ENCODE data around the gene VANGL2.

Gene VANGL2

DNA sequence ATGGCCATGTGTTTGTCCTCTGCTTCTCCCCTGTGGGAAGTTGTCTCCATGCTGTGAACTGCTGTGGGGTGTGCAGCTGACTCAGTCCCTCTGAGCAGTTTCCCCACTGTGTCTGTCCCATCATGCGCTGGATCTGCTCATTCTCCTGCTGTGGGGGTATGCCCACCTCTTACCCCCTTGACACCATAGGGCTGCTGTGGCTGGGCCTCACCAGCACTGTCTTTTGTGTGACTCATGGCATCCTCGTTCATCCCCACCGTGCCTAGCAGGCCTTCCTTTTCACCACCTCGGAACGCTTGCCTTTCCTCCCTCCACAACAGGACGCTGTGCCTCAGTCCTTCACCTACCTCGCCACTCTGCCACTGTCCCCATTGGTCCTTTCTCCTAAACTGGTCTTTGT, 27.3 kb downstream of the VANGL2 start:
- Histone ChIP-seq H3K9me3 (ENCODE audit: control insufficient read depth, low read length) (no peaks in the 10 kb centered on the region), H3K27me3 (replicated peaks; ENCODE audit: control insufficient read depth, insufficient read depth, low read length, poor library complexity, severe bottlenecking) (no peaks in the 10 kb centered on the region), H3K4me1 (ENCODE audit: control insufficient read depth, insufficient read depth, low read length, poor library complexity, severe bottlenecking) (peaks cover 35% of the 10 kb centered on the region), H3K36me3 (ENCODE audit: control insufficient read depth, insufficient read depth, low read length) (no peaks in the 10 kb centered on the region), H3K27ac (ENCODE audit: insufficient read depth, low read length, poor library complexity, severe bottlenecking) (peak overlapping the region; percentile 19), H3K4me3 (ENCODE audit: insufficient read depth, low read depth, low read length, poor library complexity, severe bottlenecking) (no peak overlapping the region)
- DNase-seq: no peak

DNA sequence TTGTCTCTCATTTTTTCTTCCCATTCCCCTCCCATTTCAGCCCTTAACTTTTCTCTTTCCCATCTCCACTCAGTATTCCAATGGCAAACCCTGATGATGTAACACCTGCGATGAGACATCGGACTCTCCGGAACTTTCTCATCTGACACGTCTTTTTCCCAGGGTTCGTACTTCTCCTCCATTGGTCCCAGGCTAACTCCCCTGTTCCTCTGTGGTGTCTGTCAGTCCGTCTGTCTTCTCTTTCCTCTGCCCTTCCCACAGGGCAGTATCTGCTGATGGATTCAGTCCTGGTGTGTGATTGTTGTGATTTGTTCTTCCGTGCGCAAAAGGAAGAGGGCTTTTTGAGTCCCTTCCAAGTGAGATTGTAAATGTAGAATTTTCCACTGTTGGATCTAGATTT, 27.7 kb downstream of the VANGL2 start:
- Histone ChIP-seq H3K4me1 (ENCODE audit: control insufficient read depth, insufficient read depth, low read length, poor library complexity, severe bottlenecking) (peaks cover 35% of the 10 kb centered on the region), H3K9me3 (ENCODE audit: control insufficient read depth, low read length) (no peaks in the 10 kb centered on the region), H3K27ac (ENCODE audit: insufficient read depth, low read length, poor library complexity, severe bottlenecking) (peak overlapping the region; percentile 19), H3K4me3 (ENCODE audit: insufficient read depth, low read depth, low read length, poor library complexity, severe bottlenecking) (no peak overlapping the region), H3K27me3 (replicated peaks; ENCODE audit: control insufficient read depth, insufficient read depth, low read length, poor library complexity, severe bottlenecking) (no peaks in the 10 kb centered on the region), H3K36me3 (ENCODE audit: control insufficient read depth, insufficient read depth, low read length) (no peaks in the 10 kb centered on the region)
- no peak for DNase-seq

DNA sequence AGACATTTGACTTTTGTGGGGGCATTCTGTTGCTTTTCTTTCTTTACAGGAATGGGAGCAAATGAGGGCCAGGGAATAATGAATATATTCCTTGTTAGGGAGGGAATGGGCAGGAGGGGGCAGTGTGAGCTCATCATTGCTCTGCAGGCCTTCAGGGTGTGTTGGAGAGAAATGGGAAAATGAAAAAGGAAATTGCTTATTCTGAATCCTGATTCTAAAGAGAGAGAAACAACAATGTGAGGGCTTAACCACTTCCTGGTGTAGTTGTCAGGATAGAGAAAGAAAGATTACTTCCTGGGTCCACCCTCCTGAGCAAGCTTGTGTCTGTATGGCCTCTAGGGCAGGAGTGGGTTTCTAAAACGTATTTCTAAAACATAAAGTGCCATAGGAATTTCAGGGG, 28.3 kb downstream of the VANGL2 start:
- Histone ChIP-seq H3K27ac (ENCODE audit: insufficient read depth, low read length, poor library complexity, severe bottlenecking) (peak overlapping the region; percentile 58), H3K36me3 (ENCODE audit: control insufficient read depth, insufficient read depth, low read length) (no peaks in the 10 kb centered on the region), H3K4me1 (ENCODE audit: control insufficient read depth, insufficient read depth, low read length, poor library complexity, severe bottlenecking) (peaks cover 35% of the 10 kb centered on the region), H3K9me3 (ENCODE audit: control insufficient read depth, low read length) (no peaks in the 10 kb centered on the region), H3K27me3 (replicated peaks; ENCODE audit: control insufficient read depth, insufficient read depth, low read length, poor library complexity, severe bottlenecking) (no peaks in the 10 kb centered on the region), H3K4me3 (ENCODE audit: insufficient read depth, low read depth, low read length, poor library complexity, severe bottlenecking) (peak overlapping the region; percentile 11)
- peak in 1 of 3 donors; percentile 26 for DNase-seq

DNA sequence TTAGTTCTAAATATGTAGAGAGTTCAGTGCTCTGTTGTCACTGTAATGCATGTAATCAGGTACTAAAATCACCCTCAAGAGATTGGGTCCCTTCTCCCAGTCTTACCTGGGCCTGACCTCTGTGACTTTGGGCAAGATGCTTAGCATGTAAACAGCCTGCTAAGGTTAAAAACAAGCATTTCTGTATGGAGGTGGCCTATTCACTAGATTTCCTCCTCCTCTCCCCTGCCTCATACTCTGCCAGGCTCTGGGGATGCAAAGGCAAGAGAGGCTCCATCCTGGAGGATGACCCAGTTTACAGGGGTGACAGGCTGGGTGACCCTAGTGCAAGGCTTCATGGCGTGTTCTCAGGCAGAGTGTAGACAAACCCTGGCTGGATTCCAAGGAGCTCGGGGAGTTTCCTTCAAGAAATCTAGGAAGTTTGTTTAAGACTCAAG, 28.8 kb downstream of the VANGL2 start:
- Histone ChIP-seq H3K36me3 (ENCODE audit: control insufficient read depth, insufficient read depth, low read length) (no peaks in the 10 kb centered on the region), H3K9me3 (ENCODE audit: control insufficient read depth, low read length) (no peaks in the 10 kb centered on the region), H3K4me3 (ENCODE audit: insufficient read depth, low read depth, low read length, poor library complexity, severe bottlenecking) (peak overlapping the region; percentile 11), H3K27me3 (replicated peaks; ENCODE audit: control insufficient read depth, insufficient read depth, low read length, poor library complexity, severe bottlenecking) (no peaks in the 10 kb centered on the region), H3K4me1 (ENCODE audit: control insufficient read depth, insufficient read depth, low read length, poor library complexity, severe bottlenecking) (peaks cover 35% of the 10 kb centered on the region), H3K27ac (ENCODE audit: insufficient read depth, low read length, poor library complexity, severe bottlenecking) (peak overlapping the region; percentile 58)
- no peak for DNase-seq

DNA sequence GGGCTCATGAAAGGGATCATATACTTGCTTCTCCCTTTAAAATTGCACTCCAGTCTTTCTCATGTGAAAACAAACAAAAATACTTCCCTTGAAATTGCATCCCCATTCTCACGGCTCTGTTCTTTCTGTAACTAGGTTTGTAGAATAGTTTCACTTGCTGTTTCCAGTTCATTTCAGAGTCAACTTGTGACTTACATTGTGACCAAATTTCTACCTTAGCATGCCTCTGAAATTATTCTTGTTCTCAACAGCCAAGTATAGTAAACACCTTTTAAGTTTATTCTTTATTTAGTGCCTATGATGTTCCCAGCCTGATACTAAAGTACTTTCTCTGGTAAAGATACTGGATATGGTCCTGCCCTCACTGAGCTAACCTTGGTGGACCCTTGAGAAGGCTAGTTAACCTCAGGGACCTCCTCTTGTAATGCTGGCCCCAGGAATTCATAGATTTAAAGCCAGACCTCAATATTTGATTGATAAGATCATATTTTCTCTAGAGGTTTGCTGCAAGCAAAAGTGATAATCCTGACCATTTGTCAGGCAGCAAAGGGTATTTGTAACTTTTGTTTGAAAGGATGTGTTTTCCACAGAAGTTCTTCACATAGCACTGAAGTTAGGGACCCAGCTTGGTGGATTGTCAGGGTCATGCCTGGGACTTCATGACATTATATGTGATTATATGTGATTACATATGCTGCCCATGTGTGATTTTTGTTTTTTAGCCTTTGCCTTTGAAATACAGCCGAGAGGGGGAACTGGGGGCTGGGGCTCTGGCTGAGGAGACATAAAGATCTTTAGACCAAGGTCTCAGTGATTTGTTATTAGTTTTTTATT, 29.6 kb downstream of the VANGL2 start:
- H3K9me3 ChIP-seq (ENCODE audit: control insufficient read depth, low read length): no peaks in the 10 kb centered on the region
- H3K4me1 ChIP-seq (ENCODE audit: control insufficient read depth, insufficient read depth, low read length, poor library complexity, severe bottlenecking): peaks cover 35% of the 10 kb centered on the region
- no peak overlapping the region for H3K4me3 ChIP-seq (ENCODE audit: insufficient read depth, low read depth, low read length, poor library complexity, severe bottlenecking)
- no peaks in the 10 kb centered on the region for H3K36me3 ChIP-seq (ENCODE audit: control insufficient read depth, insufficient read depth, low read length)
- DNase-seq: no peak
- peak overlapping the region; percentile 58 for H3K27ac ChIP-seq (ENCODE audit: insufficient read depth, low read length, poor library complexity, severe bottlenecking)
- no peaks in the 10 kb centered on the region for H3K27me3 ChIP-seq (replicated peaks; ENCODE audit: control insufficient read depth, insufficient read depth, low read length, poor library complexity, severe bottlenecking)

DNA sequence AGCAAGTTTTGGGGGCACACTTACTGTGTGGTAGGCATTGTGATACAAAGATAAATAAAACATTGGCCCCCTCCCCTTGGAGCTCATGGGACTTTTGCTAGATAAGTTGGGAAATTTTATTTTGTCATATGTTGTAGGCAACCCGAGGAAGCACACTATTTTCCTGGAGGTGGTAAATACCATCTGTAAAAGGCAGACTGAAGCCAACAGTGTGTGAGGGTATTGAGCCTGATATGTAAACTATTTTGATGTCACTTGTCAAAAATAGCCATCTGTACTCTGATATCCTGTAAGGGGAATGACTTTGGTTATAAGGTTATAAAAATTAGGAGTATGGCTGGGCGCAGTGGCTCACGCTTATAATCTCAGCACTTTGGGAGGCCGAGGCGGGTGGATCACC, 30.6 kb downstream of the VANGL2 start:
- Histone ChIP-seq H3K36me3 (ENCODE audit: control insufficient read depth, insufficient read depth, low read length) (no peaks in the 10 kb centered on the region), H3K4me3 (ENCODE audit: insufficient read depth, low read depth, low read length, poor library complexity, severe bottlenecking) (no peak overlapping the region), H3K4me1 (ENCODE audit: control insufficient read depth, insufficient read depth, low read length, poor library complexity, severe bottlenecking) (peaks cover 35% of the 10 kb centered on the region), H3K27ac (ENCODE audit: insufficient read depth, low read length, poor library complexity, severe bottlenecking) (no peak overlapping the region), H3K9me3 (ENCODE audit: control insufficient read depth, low read length) (no peaks in the 10 kb centered on the region), H3K27me3 (replicated peaks; ENCODE audit: control insufficient read depth, insufficient read depth, low read length, poor library complexity, severe bottlenecking) (no peaks in the 10 kb centered on the region)
- no peak for DNase-seq

DNA sequence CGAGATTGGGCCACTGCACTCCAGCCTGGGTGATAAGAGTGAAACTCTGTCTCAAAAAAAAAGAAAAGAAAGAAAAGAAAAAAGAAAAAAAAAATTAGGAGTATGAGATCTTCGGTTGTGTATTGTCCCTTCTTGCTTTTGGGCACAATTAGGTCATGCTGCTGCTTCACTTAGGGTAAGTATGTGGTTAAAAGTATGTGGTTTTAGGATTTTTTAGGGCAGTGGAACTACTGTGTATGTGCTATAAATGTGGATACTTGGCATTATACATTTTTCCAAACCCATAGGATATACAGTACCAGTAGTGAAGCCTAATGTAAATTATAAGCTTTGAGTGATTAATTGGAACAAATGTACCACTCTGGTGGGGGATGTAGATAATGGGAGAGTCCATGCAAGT, 31.2 kb downstream of the VANGL2 start:
- H3K27ac ChIP-seq (ENCODE audit: insufficient read depth, low read length, poor library complexity, severe bottlenecking): peak overlapping the region; percentile 7

DNA sequence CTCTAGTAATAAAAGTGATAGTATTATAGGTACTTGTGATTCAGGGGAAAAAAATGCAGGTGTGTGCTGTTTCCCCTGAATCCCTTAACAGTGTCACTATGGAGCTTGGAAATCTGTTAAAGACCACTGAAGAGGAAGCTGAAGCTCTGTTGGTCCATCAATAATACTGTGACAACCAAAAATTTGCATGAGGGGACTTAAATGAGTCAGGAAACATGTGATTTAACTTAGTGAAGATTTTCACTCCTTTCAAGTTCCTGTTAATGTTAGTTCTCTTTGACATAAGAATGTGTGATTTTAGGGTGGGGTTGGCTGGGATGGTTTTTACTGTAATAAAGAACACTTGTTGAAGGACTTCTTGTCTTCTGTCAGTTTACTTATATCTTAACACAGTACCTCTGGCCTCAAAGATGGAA, 32.0 kb downstream of the VANGL2 start:
- Histone ChIP-seq H3K4me1 (ENCODE audit: control insufficient read depth, insufficient read depth, low read length, poor library complexity, severe bottlenecking) (peaks cover 39% of the 10 kb centered on the region), H3K36me3 (ENCODE audit: control insufficient read depth, insufficient read depth, low read length) (no peaks in the 10 kb centered on the region), H3K27ac (ENCODE audit: insufficient read depth, low read length, poor library complexity, severe bottlenecking) (no peak overlapping the region), H3K4me3 (ENCODE audit: insufficient read depth, low read depth, low read length, poor library complexity, severe bottlenecking) (no peak overlapping the region), H3K27me3 (replicated peaks; ENCODE audit: control insufficient read depth, insufficient read depth, low read length, poor library complexity, severe bottlenecking) (no peaks in the 10 kb centered on the region), H3K9me3 (ENCODE audit: control insufficient read depth, low read length) (no peaks in the 10 kb centered on the region)
- no peak for DNase-seq

More for the DNA sequence above, 31.2 kb downstream of the VANGL2 start:
- peaks cover 35% of the 10 kb centered on the region for H3K4me1 ChIP-seq (ENCODE audit: control insufficient read depth, insufficient read depth, low read length, poor library complexity, severe bottlenecking)
- no peaks in the 10 kb centered on the region for H3K27me3 ChIP-seq (replicated peaks; ENCODE audit: control insufficient read depth, insufficient read depth, low read length, poor library complexity, severe bottlenecking)
- no peak overlapping the region for H3K4me3 ChIP-seq (ENCODE audit: insufficient read depth, low read depth, low read length, poor library complexity, severe bottlenecking)
- DNase-seq: no peak
- no peaks in the 10 kb centered on the region for H3K9me3 ChIP-seq (ENCODE audit: control insufficient read depth, low read length)
- no peaks in the 10 kb centered on the region for H3K36me3 ChIP-seq (ENCODE audit: control insufficient read depth, insufficient read depth, low read length)

DNA sequence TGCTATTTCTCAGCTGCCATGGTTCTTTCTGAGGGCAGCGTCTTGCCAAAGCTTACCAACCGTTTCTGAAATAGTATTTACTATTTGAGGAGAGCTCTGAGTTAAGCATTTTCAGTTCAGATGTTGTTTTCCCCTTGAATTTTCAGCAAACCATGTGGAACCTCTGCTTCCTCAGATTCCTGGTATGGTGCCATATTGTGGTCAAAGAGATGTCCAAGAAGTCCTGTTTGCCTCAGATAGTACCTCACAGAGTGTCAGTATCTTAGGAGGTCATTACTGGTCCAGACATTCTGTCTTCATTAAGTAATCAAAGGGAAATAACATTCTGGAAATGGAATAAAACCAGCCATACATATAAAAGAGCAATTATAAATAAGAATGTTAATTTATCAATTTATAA, 36.6 kb downstream of the VANGL2 start:
- no peaks in the 10 kb centered on the region for H3K27me3 ChIP-seq (replicated peaks; ENCODE audit: control insufficient read depth, insufficient read depth, low read length, poor library complexity, severe bottlenecking)
- no peaks in the 10 kb centered on the region for H3K36me3 ChIP-seq (ENCODE audit: control insufficient read depth, insufficient read depth, low read length)
- H3K27ac ChIP-seq (ENCODE audit: insufficient read depth, low read length, poor library complexity, severe bottlenecking): peak overlapping the region; percentile 74
- no peaks in the 10 kb centered on the region for H3K9me3 ChIP-seq (ENCODE audit: control insufficient read depth, low read length)
- H3K4me1 ChIP-seq (ENCODE audit: control insufficient read depth, insufficient read depth, low read length, poor library complexity, severe bottlenecking): peaks cover 11% of the 10 kb centered on the region
- H3K4me3 ChIP-seq (ENCODE audit: insufficient read depth, low read depth, low read length, poor library complexity, severe bottlenecking): no peak overlapping the region
- no peak for DNase-seq

DNA sequence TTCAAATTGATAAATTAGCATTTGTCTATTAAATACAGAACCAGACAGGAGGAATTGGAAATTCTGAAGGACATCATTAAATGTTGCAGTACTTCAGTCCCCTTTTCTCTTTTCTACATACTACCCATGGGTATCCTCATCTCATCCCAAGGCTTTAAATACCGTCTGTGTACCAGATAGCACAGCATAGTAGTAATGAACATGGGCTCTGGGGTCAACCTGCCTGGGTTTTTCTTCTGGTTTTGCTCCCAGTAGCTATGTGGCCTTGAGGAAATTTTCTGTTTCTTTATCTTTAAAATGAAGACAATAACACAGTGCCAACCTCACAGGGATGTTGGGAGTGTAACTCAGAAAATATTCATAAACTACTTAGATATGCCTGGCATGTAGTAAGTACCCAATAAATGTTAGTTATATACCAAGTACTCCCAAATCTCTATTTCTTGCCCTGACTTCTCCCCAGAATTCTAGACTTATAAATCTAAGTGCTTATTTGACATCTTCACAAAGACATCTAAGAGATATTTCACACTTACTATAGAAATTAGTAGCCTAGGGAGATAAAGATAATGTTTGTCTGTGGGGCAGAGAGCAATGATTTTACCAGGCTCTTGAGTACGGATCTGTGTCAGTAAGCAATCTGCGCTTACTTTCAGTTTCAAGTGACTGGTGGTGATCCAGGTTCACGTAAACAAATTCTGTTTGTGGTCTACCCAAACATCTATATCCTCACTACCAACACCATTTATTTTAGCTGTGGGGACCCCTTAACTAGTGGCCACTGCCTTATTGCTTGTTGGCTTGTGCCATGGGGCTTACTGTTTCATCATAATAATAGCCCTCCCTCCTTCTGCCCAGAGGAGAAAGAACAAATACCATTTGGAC, 37.3 kb downstream of the VANGL2 start:
- no peaks in the 10 kb centered on the region for H3K36me3 ChIP-seq (ENCODE audit: control insufficient read depth, insufficient read depth, low read length)
- H3K27me3 ChIP-seq (replicated peaks; ENCODE audit: control insufficient read depth, insufficient read depth, low read length, poor library complexity, severe bottlenecking): no peaks in the 10 kb centered on the region
- DNase-seq: no peak
- H3K9me3 ChIP-seq (ENCODE audit: control insufficient read depth, low read length): no peaks in the 10 kb centered on the region
- peaks cover 11% of the 10 kb centered on the region for H3K4me1 ChIP-seq (ENCODE audit: control insufficient read depth, insufficient read depth, low read length, poor library complexity, severe bottlenecking)
- peak overlapping the region; percentile 47 for H3K4me3 ChIP-seq (ENCODE audit: insufficient read depth, low read depth, low read length, poor library complexity, severe bottlenecking)
- peak overlapping the region; percentile 74 for H3K27ac ChIP-seq (ENCODE audit: insufficient read depth, low read length, poor library complexity, severe bottlenecking)

Data from effector memory CD4-positive, alpha-beta T cell (primary cell).